ENCODE measurements around the gene TTLL4. TPM values are rescaled to one million over a fixed set of nuclear protein-coding genes. Genes with fewer than 3 reads are reported as not detected.

The TTLL4 gene
- total RNA-seq, 1 donor, result 19.9 TPM

- peak; percentile 48 for TF ChIP-seq CTCF (IDR thresholded peaks at IDR 0.05; ENCODE audit: insufficient read depth, low read depth, low read length)
- peak; percentile 41 for DNase-seq (ENCODE audit: low read depth)
- no peak overlapping the region for H3K4me3 ChIP-seq (ENCODE audit: low read depth, low read length)
Measured at GRCh38 chr2:218727502-218728165, 17.0 kb downstream of the TTLL4 start.

GRCh38 chr2:218729640-218730039 is 19.0 kb downstream of the TTLL4 start:
- H3K4me3 ChIP-seq (ENCODE audit: low read depth, low read length), result no peak overlapping the region
- DNase-seq (ENCODE audit: low read depth), result no peak
- no peak for TF ChIP-seq CTCF (IDR thresholded peaks at IDR 0.05; ENCODE audit: insufficient read depth, low read depth, low read length)

- TF ChIP-seq CTCF (IDR thresholded peaks at IDR 0.05; ENCODE audit: insufficient read depth, low read depth, low read length), result no peak
- no peak overlapping the region for H3K4me3 ChIP-seq (ENCODE audit: low read depth, low read length)
- DNase-seq (ENCODE audit: low read depth), result no peak
Measured at GRCh38 chr2:218732052-218732760, 21.6 kb downstream of the TTLL4 start.

GRCh38 chr2:218732761-218733158 is 22.1 kb downstream of the TTLL4 start:
- TF ChIP-seq CTCF (IDR thresholded peaks at IDR 0.05; ENCODE audit: insufficient read depth, low read depth, low read length), result no peak
- H3K4me3 ChIP-seq (ENCODE audit: low read depth, low read length), result no peak overlapping the region
- DNase-seq (ENCODE audit: low read depth), result peak; percentile 24

- H3K4me3 ChIP-seq (ENCODE audit: low read depth, low read length), result no peak overlapping the region
- no peak for TF ChIP-seq CTCF (IDR thresholded peaks at IDR 0.05; ENCODE audit: insufficient read depth, low read depth, low read length)
- peak; percentile 81 for DNase-seq (ENCODE audit: low read depth)
Measured at GRCh38 chr2:218733171-218734021, 22.8 kb downstream of the TTLL4 start.

- no peak for TF ChIP-seq CTCF (IDR thresholded peaks at IDR 0.05; ENCODE audit: insufficient read depth, low read depth, low read length)
- no peak for DNase-seq (ENCODE audit: low read depth)
- H3K4me3 ChIP-seq (ENCODE audit: low read depth, low read length), result no peak overlapping the region
Measured at GRCh38 chr2:218734190-218734975, 23.7 kb downstream of the TTLL4 start.
